Fibroblast of peridontal ligament (primary cell): Measurements from ENCODE around the gene ATG16L2.
A peak's percentile ranks its signal among the peaks of the same experiment; 100 is the strongest.
"Not testable (repeated sequence)": the region's sequence is repeated elsewhere in the genome, so short reads cannot be mapped to it uniquely, and the experiment has no call there.

Experiments used
- DNase-seq: peaks from one replicate; pipeline ENCODE4 v3.0.0-alpha.2; 2010; ENCODE audit errors: extremely low read depth

The ATG16L2 gene

DNA sequence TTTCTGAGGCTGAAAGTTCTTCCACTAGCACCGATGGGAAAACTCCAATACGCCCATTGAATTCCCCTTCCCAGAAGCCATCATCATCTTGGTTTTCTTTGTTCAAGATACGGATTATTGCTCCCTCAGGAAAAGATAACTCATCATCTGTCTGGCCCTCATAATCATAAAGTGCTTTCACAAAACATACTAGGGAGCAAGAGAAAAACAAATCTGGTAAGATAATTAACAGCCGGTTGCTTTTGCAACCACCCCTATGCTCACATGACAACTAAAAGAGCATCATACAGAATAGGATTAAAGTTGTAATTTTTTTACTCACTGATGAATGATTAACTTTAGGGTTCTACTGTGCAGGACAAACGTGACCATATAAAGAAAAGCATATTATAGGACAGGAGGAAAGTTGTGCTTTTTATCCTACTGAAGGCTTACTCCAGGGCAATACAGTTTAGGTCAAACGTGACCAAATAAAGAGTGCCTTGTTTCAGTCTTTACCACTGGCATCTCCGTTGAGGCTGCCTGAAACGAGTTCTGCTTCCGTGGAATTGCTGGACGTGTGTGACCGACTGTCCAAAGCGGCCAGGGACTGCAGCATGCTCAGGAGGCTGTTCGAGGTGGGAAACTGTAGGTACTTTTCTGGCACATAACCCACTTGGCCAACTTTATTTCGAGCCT, 28.6 kb downstream of the ATG16L2 start:
- DNase-seq = no peak

DNA sequence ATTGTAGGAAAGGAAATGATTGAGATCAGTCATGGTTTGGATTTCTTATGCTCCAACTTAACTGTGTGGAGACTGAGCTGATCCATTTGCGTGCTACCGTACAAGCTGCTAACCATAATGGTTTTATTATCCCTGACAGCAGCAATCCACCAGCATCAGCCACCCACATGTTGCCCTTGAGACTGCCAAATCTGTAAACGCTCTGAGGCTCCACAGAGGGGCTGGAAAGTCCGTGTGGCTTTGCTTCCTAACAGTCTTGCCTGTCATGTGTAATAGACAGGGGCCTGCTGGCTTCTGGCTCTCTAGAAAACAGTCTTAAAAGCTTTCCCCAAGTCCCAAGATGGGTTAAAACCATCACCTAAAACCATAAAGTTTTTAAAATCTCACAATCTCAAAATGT, 30.1 kb downstream of the ATG16L2 start:
- DNase-seq = peak; percentile 91

DNA sequence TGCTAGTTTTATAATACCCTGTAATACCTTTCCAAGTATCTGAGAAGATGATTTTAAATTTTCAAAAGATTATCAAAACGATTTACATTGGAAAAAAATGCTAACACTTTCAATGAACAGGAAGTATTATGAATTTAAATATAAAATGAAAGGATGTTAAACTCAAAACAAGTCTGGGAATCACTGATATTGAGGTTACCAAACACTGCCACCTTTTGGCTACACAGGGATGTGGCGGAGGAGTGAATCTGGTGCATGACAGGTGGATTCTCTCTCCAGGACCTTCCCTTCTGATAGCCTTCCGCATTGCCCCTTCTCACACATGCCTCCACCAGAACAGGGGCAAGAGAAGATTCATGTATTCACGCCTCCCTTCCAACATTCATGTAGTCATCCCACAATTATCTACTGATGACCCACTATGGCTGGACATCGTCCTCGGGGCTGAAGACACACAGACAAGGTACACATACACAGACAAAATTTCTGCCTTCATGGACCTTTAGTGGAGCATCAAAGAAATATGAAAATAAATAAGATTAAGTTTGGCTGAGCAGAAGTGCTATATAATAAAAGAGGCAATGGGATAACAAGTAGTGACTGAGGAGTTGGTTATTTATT, 34.7 kb downstream of the ATG16L2 start:
- peak; percentile 63 for DNase-seq

DNA sequence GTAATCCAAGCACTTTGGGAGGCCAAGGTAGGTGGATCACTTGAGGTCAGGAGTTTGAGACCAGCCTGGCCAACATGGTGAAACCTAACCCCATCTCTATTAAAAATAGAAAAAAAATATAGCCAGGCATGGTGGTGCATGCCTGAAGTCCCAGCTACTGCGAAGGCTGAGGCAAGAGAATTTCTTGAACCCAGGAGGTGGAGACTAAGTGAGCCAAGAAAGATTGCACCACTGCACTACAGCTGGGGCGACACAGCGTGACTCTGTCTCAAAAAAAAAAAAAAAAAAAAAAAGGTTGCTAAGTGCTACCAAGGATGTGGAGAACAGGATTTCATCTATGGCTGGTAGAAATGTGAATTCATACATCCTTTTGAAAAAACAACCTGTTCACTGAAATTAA, 36.6 kb downstream of the ATG16L2 start:
- DNase-seq = no peak

DNA sequence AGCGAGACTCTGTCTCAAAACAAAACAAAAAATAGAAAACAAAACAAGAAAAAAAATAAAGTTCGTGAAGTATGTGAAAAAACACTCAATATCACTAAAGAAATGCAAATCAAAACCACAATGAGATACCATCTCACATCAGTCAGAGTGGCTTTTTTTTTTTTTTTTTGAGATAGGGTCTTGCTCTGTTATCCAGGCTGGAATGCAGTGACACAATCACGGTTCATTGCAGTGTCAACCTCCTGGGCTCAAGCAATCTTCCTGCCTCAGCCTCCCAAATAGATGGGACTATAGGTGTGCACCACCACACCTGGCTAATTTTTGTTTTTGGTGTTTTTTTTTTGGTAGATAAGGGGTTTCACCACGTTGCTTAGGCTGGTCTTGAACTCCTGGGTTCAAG, 37.5 kb downstream of the ATG16L2 start:
- no peak for DNase-seq

DNA sequence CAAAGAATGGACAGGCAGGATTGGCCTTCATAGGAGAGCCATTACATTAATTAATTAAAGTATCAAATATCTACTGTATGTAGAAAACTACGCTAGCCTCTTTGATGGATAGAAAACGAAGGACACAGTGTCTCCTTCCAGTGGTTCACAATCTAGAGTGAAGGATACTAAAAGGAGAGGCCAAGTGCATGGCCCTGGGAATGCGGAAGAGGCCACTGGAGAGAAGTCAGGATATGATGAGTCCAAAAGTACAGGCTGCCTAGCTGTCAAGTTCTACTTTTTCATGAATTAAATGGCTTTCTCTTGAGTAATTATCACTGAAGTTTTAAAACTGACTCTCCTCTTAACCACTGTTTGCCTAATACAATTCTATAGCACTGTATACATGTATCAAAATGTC, 41.9 kb downstream of the ATG16L2 start:
- DNase-seq = no peak

DNA sequence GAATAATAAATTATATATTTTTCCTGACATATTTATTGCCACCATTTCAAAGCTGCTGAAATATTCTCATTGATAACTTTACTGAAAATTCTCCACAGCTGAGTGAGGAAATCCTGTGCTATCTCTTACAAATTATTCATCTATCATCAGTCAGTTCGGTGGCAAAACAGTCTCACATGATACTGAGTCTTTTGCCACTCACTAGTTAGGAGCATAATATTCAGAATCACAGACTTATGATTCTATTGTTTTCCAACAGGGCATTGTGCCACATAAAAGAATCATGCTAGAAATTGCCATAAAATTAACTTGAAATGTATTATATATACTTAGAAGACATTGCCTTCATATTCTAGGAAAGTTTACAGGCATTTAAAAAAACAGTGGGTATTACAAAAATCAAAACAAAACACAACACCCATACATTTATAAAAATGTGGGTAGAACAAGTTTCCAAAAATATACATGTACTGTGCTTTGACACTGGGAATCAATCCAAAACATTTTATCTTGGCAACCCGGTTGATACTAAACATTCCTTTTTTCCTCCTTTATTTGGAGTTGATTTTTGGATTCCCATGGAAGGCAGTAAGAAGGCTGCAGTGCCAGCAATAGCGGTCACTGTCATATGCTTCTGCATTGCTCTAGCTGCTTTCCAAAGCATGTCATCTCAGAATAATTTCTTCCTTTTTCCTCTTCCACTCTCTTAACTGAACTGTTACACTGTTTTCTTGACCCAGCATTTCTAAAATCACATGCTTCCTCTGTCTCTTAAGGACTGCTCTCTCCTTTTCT, 42.5 kb downstream of the ATG16L2 start:
- peak; percentile 69 for DNase-seq

DNA sequence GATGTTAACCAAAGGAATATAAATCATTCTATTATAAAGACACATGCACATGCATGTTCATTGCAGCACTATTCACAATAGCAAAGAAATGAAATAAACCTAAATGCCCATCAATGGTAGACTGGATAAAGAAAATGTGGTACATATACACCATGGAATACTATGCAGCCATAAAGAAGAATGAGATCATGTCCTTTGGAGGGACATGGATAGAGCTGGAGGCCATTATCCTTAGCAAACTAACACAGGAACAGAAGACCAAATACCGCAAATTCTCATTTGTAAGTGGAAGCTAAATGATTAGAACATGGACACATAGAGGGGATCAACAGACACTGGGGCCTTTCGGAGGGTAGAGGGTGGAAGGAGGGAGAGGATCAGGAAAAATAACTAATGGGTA, 44.1 kb downstream of the ATG16L2 start:
- not testable (repeated sequence) for DNase-seq

DNA sequence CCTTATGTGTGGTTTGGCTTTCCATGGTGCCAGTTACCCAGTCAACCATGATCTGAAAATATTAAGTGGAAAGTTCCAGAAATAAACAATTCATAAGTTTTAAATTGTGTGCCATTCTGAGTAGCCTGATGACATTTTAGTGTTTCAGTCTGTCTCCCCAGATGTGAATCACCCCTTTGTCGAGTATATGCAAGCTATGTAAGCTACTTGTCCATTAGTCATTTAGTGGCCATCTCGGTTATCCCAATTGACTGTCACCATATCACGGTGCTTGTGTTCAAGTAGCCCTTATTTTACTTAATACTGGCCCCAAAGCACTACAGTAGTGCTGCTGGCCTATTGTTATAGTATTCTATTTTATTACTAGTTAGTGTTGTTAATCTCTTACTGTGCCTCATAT, 44.9 kb downstream of the ATG16L2 start:
- DNase-seq = no peak

DNA sequence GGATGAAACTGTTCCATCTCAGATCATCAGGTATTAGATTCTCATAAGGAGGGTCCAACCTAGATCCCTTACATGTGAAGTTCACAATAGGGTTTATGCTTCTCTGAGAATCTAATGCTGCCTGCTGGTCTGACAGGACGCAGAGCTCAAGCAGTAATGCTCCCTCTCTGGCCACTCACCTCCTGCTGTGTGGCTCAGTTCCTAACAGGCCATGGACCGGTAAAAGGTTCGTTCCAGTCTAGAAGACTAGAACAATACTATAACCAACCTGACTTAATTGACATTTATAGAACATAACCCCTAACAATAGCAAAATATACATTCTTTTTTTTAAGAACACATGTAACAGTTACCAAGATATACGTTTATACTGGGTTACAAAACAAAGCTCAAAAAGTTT, 45.8 kb downstream of the ATG16L2 start:
- DNase-seq = no peak

DNA sequence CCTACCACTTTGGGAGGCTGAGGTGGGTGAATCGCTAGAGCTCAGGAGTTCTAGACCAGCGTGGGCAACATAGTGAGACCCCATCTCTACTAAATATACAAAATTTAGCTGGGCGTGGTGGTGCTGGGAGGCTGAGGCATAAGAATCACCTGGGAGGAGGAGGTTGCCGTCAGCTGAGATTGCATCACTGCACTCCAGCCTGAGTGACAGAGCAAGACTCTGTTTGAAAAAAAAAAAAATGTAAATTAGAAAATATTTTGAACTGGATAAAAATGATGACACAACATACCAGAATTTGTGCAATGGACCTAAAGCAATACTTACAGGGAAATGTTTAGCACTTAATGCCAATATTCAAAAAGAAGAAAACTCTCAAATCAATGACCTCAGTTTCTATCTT, 46.4 kb downstream of the ATG16L2 start:
- no peak for DNase-seq

DNA sequence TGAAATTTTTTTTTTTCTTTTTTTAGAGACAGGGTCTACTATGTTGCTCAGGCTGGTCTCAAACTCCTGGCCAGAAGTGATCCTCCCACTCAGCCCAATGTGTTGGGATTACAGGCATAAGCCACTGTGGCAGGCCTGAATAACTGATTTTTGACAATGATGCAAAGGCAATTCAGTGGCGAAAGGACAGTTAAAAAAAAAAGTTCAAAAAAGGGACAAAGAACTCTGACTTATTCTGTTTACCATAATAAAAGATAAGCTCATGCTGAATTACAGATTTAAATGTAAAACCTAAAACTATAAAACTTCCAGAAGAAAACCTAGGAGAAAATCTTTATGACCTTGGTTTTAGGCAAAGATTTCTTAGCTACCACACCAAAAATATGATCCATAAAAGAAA, 48.9 kb downstream of the ATG16L2 start:
- DNase-seq = no peak

DNA sequence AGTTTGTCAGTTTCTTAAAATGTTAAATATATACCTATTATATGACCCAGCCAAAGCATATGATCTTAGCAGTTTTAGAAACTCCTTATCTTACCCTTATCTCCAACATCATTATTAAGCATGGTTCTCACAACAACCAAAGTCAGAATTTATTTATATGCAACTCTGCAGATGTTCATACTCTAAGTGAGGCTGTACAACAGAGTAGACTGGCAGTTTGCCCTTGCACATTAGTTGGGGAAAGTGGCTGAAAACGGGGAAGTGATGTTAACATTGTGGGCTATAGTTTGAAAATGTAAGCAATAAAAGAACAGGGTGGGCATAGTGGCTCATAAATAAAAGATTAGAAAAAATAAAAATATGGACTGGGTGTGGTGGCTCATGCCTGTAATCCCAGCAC, 49.7 kb downstream of the ATG16L2 start:
- DNase-seq = no peak

DNA sequence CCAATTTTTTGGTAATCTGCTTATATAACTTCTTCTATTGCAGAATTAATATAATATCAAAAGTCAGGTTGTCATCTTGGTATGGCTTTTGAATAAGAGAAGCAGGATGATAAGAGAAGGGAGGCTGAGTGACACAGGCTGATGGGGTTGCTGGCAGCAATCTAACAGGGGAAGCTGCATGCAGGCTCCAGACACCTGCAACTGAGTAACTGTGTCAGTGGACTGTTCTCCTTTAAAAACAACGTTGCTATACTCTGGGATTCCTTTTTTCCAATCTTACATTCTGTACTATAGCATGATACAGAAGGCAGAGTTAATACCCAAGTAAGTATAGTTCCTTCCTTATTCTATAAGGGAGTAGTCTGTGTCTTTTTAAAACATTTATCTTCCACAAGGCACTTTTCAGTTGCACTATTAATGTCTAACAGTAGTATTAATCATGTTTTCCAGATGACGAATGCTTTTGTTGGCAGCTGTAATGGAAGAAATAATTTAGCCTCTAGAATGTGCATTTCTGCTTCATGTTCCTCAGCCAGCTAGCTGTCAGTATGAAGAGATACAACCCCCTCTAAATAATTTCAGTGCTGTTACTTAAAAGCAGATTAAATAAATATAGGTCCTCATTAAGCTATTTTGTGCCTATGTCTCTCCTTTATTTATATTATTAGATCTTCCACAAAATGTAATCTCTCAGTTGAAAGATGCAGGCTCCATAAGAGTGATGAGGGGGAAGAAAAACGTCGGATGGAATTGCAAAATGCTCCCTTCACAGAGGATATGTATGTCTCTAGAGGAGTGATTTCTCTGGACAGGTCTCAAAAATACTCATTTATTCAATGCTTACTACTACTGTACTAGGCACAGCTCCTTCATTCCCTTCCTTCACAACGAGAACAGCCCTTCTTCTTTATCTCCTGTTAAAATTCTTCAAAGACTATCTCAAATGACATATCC, 50.8 kb downstream of the ATG16L2 start:
- DNase-seq = peak; percentile 68

DNA sequence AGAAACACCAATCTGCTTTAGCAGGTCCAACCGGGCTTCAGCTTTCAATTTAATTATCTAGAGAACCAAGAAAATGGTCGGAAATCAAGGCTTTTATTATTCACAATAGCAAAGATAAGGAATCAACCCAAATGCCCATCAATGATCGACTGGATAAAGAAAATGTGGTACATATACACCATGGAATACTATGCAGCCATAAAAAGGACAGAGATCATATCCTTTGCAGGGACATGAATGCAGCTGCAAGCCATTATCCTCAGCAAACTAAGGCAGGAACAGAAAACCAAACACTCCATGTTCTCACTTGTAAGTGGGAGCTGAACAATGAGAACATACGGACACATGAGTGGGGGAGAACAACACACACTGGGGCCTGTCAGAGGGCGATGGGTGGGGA, 53.8 kb downstream of the ATG16L2 start:
- no peak for DNase-seq

DNA sequence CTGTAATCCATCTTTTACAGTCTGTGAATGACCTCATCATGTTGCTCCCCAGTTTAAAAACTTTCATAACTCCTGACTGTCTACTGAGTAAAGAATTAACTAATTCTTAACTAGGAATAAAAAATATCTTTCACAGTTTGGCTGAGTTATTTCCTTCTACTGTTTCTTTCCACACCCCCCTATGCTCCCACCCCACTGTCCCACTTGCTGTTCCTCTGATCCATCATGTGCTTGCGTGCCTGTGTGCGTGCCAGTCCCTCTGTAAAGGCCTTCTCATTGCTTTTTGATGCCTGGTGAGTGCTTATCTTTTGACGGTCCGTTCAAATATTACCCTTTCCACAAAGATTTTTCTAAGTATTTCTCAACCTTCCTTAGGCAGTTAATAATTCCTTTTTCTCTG, 55.6 kb downstream of the ATG16L2 start:
- no peak for DNase-seq

DNA sequence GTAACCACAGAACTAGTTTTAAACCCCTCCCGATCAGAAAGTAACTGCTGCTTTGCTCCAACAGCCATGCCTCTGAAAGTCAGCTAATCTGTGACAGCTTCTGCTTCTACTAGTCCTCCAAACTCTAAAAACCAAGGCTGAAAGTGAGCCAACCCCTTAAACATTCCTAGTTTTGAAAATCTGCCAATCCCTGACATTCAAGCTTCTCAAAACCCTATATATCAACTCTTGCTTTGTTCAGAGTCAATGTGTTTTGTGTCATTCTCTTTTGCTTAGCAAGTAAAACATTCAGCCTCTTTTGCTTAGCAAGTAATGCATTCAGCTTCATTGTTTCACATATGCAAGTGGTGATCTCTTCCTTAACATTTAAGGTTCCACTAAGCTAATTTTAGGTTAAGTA, 56.9 kb downstream of the ATG16L2 start:
- peak; percentile 81 for DNase-seq

DNA sequence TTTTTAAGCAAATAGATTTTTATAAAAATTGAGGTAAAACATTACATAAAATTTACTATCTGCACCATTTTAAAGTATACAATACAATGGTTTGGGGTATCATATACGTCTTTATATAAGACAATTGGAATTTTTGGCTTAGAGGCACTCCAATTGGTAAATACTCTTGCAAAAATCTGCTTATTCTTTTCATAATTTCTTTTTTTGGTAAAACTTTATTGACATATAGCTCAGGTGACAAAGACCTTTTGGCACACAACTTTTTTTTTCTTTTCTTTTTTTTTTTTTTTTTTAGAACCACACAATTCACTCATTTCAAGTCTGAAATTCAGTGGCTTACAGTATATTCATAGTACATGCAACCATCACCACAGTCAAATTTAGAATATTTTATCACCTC, 57.8 kb downstream of the ATG16L2 start:
- no peak for DNase-seq

DNA sequence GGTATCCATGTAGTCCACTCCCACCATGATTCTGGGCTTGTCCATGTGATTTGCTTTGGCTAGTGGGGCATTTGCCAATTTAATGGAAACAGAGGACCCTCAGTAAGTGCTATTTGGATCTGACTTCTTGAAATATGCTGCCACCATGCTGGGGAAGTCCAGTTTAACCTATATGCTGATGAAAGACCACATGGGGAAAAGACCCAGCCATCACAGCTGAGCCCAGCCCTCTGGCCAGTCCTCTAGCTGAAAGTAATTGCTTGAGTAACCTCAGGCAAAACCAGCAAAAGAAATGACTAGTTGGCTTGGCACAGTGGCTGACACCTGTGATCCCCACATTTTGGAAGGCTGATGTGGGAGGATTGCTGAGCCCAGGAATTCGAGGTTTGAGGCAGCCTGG, 61.5 kb downstream of the ATG16L2 start:
- no peak for DNase-seq

DNA sequence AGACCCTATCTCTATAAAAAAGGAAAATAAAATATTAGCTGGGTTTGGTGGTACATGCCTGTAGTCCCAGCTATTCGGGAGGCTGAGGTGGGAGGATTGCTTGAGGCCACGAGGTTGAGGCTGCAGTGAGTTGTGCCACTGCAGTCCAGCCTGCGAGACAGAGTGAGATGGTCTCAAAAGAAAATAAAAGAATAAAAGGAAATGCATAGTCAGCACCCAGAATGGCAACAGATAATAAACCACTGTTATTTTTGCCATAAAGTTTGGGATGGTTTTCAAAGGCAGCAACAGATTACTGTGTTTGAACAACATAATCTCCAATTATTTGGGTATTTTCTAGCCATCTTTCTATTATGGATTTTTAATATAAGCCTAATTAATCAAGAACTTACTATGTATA, 61.9 kb downstream of the ATG16L2 start:
- no peak for DNase-seq
